ENCODE data around the gene EIF2B4. TPM values are rescaled to one million over a fixed set of nuclear protein-coding genes. Genes with fewer than 3 reads are reported as not detected.

The EIF2B4 gene
- total and polyA plus RNA-seq, 9 of the 15 experiments (the other 6 are each of a cell fraction or from before 2014, with no cell fraction given), result 29.7 to 80.3 (median 58.9) TPM

DNA sequence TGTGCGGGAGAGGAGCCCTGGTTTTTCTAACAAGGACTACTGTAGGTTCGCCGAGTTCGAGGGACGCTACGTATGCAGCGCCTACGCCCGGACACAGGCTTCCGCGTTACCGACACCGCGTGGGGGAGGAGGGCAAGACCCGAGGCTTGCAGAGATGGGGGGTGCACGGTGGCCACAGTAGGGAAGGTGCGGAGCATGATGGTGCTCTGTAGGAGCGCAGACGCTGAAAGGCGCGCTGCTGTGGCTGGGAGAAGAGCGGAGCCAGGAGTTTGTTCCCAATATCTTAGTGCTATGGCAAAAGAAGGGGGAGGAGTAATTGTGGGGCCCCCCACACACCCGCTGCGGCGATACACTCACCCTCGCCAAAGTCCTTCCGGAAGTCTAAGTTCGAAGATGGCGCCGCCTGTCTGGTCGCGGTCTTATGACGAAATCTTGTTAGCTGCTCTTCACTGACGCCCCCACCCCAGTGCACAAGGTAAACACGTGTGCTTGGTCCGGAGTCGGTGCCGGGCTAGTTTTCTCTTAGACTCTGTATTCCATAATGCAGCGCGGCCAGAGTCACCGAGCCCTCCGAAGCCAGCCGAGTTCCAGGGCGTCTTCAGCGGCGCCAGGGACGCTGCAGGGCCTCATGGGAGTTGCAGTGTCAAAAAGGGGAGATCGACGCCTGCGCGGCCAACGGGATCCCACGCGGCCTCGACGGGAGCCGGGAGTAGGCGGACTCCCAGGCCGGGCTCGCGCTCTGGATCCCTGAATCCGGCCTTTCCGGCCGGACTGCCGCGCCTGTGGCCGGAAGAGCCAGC, 13.6 kb downstream of the EIF2B4 start, which contains the start of gene GTF3C2 (continued):
- TF ChIP-seq CHD1 (IDR thresholded peaks at IDR 0.05; ENCODE audit: low read length) (peak; percentile 83), JUN (IDR thresholded peaks at IDR 0.05; ENCODE audit: borderline replicate concordance, low read depth, low read length) (peak; percentile 72; the same call in 1 of the 2 replicates), JUN (CRISPR knock-in tag; IDR thresholded peaks at IDR 0.05; ENCODE audit: borderline replicate concordance) (no peak), CREB3L1 (IDR thresholded peaks at IDR 0.05; ENCODE audit: borderline replicate concordance, low read depth) (peak; percentile 88), ZNF445 (CRISPR knock-in tag; IDR thresholded peaks at IDR 0.05; ENCODE audit: low read depth) (no peak), ZNF311 (CRISPR knock-in tag; IDR thresholded peaks at IDR 0.05) (no peak), NR4A1 (CRISPR knock-in tag; IDR thresholded peaks at IDR 0.05) (no peak), NR4A1 (tag; IDR thresholded peaks at IDR 0.05) (no peak), ETV5 (CRISPR knock-in tag; IDR thresholded peaks at IDR 0.05; ENCODE audit: low read depth) (peak; percentile 92), TSHZ1 (CRISPR knock-in tag; IDR thresholded peaks at IDR 0.05) (no peak), BRD9 (IDR thresholded peaks at IDR 0.05; ENCODE audit: low read depth, partially characterized antibody) (no peak), SRSF3 (IDR thresholded peaks at IDR 0.05; ENCODE audit: insufficient read depth, low read length) (peak; percentile 75; the same call in 1 of the 2 replicates), EGR1 (conservative IDR thresholded peaks at IDR 0.05) (peak; percentile 67), ESRRA (IDR thresholded peaks at IDR 0.05; ENCODE audit: borderline replicate concordance, low read depth) (peak; percentile 34; the same call in 1 of the 2 replicates), MTF1 (CRISPR knock-in tag; IDR thresholded peaks at IDR 0.05; ENCODE audit: borderline replicate concordance) (no peak), RHOXF2B (CRISPR knock-in tag; conservative IDR thresholded peaks at IDR 0.05) (no peak), ZNF75A (CRISPR knock-in tag; IDR thresholded peaks at IDR 0.05) (no peak), FOXP1 (CRISPR knock-in tag; IDR thresholded peaks at IDR 0.05) (peak; percentile 27; the same call in 1 of the 2 replicates), NFE2L1 (tag; IDR thresholded peaks at IDR 0.05; ENCODE audit: borderline replicate concordance, low read depth) (no peak), TAF7 (tag; IDR thresholded peaks at IDR 0.05) (peak; percentile 52), ZNF384 (IDR thresholded peaks at IDR 0.05; ENCODE audit: low read depth, low read length) (no peak; the same call in 1 of the 2 replicates)
- TF ChIP-seq, protein P1, sequence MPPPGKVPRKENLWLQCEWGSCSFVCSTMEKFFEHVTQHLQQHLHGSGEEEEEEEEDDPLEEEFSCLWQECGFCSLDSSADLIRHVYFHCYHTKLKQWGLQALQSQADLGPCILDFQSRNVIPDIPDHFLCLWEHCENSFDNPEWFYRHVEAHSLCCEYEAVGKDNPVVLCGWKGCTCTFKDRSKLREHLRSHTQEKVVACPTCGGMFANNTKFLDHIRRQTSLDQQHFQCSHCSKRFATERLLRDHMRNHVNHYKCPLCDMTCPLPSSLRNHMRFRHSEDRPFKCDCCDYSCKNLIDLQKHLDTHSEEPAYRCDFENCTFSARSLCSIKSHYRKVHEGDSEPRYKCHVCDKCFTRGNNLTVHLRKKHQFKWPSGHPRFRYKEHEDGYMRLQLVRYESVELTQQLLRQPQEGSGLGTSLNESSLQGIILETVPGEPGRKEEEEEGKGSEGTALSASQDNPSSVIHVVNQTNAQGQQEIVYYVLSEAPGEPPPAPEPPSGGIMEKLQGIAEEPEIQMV (tag; conservative IDR thresholded peaks at IDR 0.05; ENCODE audit: low read depth), result no peak

Data from K562 (cell line).